Tibial nerve (tissue), 4 donors: ENCODE data around the gene MYCBP. TPM values are rescaled to one million over a fixed set of nuclear protein-coding genes. Genes with fewer than 3 reads are reported as not detected.
"Not testable (repeated sequence)": the region's sequence is repeated elsewhere in the genome, so short reads cannot be mapped to it uniquely, and the experiment has no call there.

ENCODE experiments used
- DNase-seq, 2 donors: peaks; one replicate each; pipeline ENCODE4 v3.0.0-alpha.2; 2019; ENCODE audit warnings: low spot score in 2 of 2
- H3K27ac ChIP-seq, 4 donors: fragments of 200-600 bp; sonication (generic) in 3 of 4; one replicate each; pipeline ENCODE4 v1.5.1; 2017 to 2019; ENCODE audit warnings: mild to moderate bottlenecking in 1 of 4
- H3K27me3 ChIP-seq, 2 donors: fragments of 200-600 bp; sonication (generic) in 1 of 2; one replicate each; pipeline versions ENCODE4 v1.5.1 to v1.6.0; 2017 to 2019
- H3K36me3 ChIP-seq, 3 donors: fragments of 200-600 bp; sonication (generic); one replicate each; pipeline ENCODE4 v1.5.1; 2018 to 2019
- H3K4me1 ChIP-seq, 4 donors: fragments of 200-600 bp; sonication (generic) in 3 of 4; one replicate each; pipeline ENCODE4 v1.5.1; 2017 to 2019
- H3K4me3 ChIP-seq, 4 donors: fragments of 200-600 bp; sonication (generic) in 3 of 4; one replicate each; pipeline ENCODE4 v1.5.1; 2017 to 2019; ENCODE audit warnings: mild to moderate bottlenecking in 1 of 4, moderate library complexity in 1 of 4
- H3K9me3 ChIP-seq, 4 donors: fragments of 200-600 bp; sonication (generic) in 3 of 4; one replicate each; pipeline ENCODE4 v1.5.1; 2017 to 2019
- CTCF ChIP-seq, 5 experiments: fragments of 200-600 bp in 3 of 5; fragments of 450-650 bp in 2 of 5; sonication (generic) in 3 of 5; IDR thresholded peaks; one replicate each; pipeline ENCODE4 v1.5.1; 2016 to 2019; ENCODE audit warnings: antibody characterized with exemption in 5 of 5, mild to moderate bottlenecking in 3 of 5, moderate library complexity in 2 of 5
- EP300 ChIP-seq, 2 donors: sonication (generic); formaldehyde crosslinking; IDR thresholded peaks; one replicate each; pipeline ENCODE4 v1.6.1; 2017; ENCODE audit warnings: antibody characterized with exemption in 2 of 2, mild to moderate bottlenecking in 1 of 2
- POLR2A ChIP-seq, 2 donors: fragments of 450-650 bp; IDR thresholded peaks; one replicate each; pipeline ENCODE4 v1.6.1; 2017; ENCODE audit warnings: antibody characterized with exemption in 2 of 2, mild to moderate bottlenecking in 2 of 2, moderate library complexity in 2 of 2
- WGBS, 2 donors: methylation state at CpG; one replicate each; pipeline ENCODE4 v1.1.5; 2018; 5-methylcytosine and 5-hydroxymethylcytosine counted together
- total RNA-seq, 4 donors: library from RNA; depleted of rRNA; stranded (reverse); fragments of >200 nt; gene quantifications; one replicate each; pipeline ENCODE4 v1.1.0, GENCODE V29; 2016

Gene MYCBP
- total RNA-seq, 4 donors from 2014 or later: 5.5 to 10.9 (median 10.3) TPM

- WGBS, 2 donors: 59 to 69% methylated on average over 3 of the region's 3 CpGs
- Histone ChIP-seq H3K4me1 (no peaks in the 10 kb centered on the region), H3K9me3 (no peaks in the 10 kb centered on the region), H3K4me3 (no peak overlapping the region), H3K27ac (no peak overlapping the region), H3K36me3 (peaks cover 0 to 27% (median 0%) of the 10 kb centered on the region in 3 donors), H3K27me3 (no peaks in the 10 kb centered on the region)
- TF ChIP-seq POLR2A (IDR thresholded peaks at IDR 0.05): no peak
- no peak for TF ChIP-seq EP300 (IDR thresholded peaks at IDR 0.05)
- TF ChIP-seq CTCF (IDR thresholded peaks at IDR 0.05): no peak
- no peak for DNase-seq
These were observed 42.3 kb upstream of the MYCBP start for GRCh38 chr1:38915352-38915948.

GRCh38 chr1:38914908-38915307, 41.8 kb upstream of the MYCBP start:
- H3K9me3 ChIP-seq, H3K4me1 ChIP-seq, H3K27ac ChIP-seq, H3K27me3 ChIP-seq, H3K4me3 ChIP-seq, DNase-seq: not testable (repeated sequence)
- peaks cover 0 to 27% (median 0%) of the 10 kb centered on the region in 3 donors for H3K36me3 ChIP-seq
- 94 to 96% methylated on average over 8 of the region's 8 CpGs for WGBS, 2 donors

DNA sequence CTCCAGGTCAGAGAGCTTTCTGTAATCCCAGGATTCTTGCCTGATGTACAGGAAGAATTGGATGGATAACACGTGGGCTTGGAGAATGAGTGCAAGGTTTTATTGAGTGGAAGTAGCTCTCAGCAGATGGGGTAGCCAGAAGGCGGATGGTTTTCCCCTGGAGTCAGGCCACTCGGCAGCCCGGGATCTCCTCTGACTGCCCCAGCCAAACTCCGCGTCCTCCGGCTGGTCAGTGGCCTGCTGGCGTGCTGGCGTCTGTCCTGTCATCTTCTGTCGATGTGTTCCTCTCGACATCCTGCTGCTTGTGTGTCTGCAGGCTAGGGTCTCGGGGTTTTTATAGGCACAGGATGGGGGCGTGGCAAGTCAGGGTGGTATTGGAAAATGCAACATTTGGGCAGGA, 35.7 kb upstream of the MYCBP start:
- WGBS, 2 donors: 90 to 91% methylated on average over 13 of the region's 13 CpGs

DNA sequence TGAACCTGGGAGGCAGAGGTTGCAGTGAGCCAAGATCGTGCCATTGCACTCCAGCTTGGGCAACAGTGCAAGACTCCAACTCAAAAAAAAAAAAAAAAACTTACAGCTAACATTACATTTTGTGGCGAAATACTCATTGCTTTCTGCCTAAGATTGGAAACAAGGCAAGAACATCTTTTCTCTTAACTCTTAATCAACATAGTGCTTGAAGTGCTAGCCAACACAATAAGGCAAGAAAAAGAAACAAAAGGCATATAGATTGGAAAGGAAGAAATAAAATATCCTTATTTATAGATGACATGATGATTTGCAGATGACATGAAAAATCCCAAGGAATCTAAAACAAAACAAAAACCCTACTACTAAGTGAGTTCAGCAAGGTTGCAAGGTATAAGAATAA, 32.8 kb upstream of the MYCBP start:
- 97% methylated on average over 2 of the region's 2 CpGs for WGBS, 2 donors
- Histone ChIP-seq H3K27me3 (no peaks in the 10 kb centered on the region), H3K9me3 (peaks cover 0 to 18% (median 4%) of the 10 kb centered on the region in 4 donors), H3K4me1 (no peaks in the 10 kb centered on the region), H3K36me3 (peaks cover 0 to 5% (median 0%) of the 10 kb centered on the region in 3 donors), H3K27ac (no peak overlapping the region), H3K4me3 (no peak overlapping the region)
- no peak for DNase-seq
- TF ChIP-seq POLR2A (IDR thresholded peaks at IDR 0.05): no peak

More for the DNA sequence above, 35.7 kb upstream of the MYCBP start:
- no peak for DNase-seq
- no peaks in the 10 kb centered on the region for H3K27me3 ChIP-seq
- no peak for TF ChIP-seq POLR2A (IDR thresholded peaks at IDR 0.05)
- TF ChIP-seq EP300 (IDR thresholded peaks at IDR 0.05): no peak
- no peak for TF ChIP-seq CTCF (IDR thresholded peaks at IDR 0.05)
- no peak overlapping the region for H3K27ac ChIP-seq
- H3K4me1 ChIP-seq: no peaks in the 10 kb centered on the region
- peaks cover 0 to 18% (median 4%) of the 10 kb centered on the region in 4 donors for H3K9me3 ChIP-seq
- H3K4me3 ChIP-seq: no peak overlapping the region
- H3K36me3 ChIP-seq: peaks cover 0 to 5% (median 0%) of the 10 kb centered on the region in 3 donors

- no peak for DNase-seq
- Histone ChIP-seq H3K27me3 (no peaks in the 10 kb centered on the region), H3K4me3 (no peak overlapping the region), H3K9me3 (no peaks in the 10 kb centered on the region), H3K27ac (no peak overlapping the region), H3K4me1 (no peaks in the 10 kb centered on the region), H3K36me3 (no peaks in the 10 kb centered on the region)
- WGBS, 2 donors: 81 to 92% methylated on average over 4 of the region's 4 CpGs
- TF ChIP-seq CTCF (IDR thresholded peaks at IDR 0.05): no peak
- no peak for TF ChIP-seq EP300 (IDR thresholded peaks at IDR 0.05)
- no peak for TF ChIP-seq POLR2A (IDR thresholded peaks at IDR 0.05)
These were observed 26.4 kb upstream of the MYCBP start for GRCh38 chr1:38899560-38899959.

GRCh38 chr1:38898653-38899230, 25.6 kb upstream of the MYCBP start:
- DNase-seq: no peak
- no peaks in the 10 kb centered on the region for H3K9me3 ChIP-seq
- no peak overlapping the region for H3K4me3 ChIP-seq
- no peak overlapping the region for H3K27ac ChIP-seq
- TF ChIP-seq EP300 (IDR thresholded peaks at IDR 0.05) (no peak), CTCF (IDR thresholded peaks at IDR 0.05) (no peak), POLR2A (IDR thresholded peaks at IDR 0.05) (no peak)
- no peaks in the 10 kb centered on the region for H3K36me3 ChIP-seq
- no peaks in the 10 kb centered on the region for H3K4me1 ChIP-seq
- H3K27me3 ChIP-seq: no peaks in the 10 kb centered on the region
